Midbrain (tissue), 1 donor: ENCODE measurements around the gene LRRC23.

Experiments
- DNase-seq: peaks from one replicate; lab custom pipeline; 2025; lab: John Stamatoyannopoulos, UW

The LRRC23 gene

GRCh38 chr12:6957151-6957701 lies 52.6 kb downstream of the LRRC23 start:
- no peak for DNase-seq

GRCh38 chr12:6957741-6958608 lies 53.4 kb downstream of the LRRC23 start:
- no peak for DNase-seq

DNA sequence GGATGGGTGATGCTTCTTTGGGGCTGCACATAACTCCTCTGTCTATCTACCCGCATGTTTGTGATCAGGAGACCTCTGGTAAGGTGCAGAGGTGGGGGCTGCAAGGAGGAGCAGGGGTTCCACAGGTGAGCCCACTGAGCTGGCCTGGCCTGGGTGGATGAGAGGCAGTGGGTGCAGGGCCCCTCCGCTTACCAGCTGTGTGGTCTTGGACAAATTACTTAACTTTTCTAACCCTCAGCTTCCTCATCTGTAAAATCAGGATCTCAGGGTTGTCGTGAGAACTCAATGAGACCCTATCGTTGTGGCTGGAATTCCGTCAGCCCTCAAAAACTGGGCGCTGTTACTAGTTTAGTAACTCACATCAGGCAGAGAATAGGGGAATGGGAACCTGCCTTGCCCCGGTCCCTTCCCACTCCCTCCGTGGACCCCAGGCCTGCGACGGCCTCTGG lies 54.0 kb downstream of the LRRC23 start:
- no peak for DNase-seq

- peak; percentile 34 for DNase-seq
Measured at GRCh38 chr12:6959058-6959804, 54.6 kb downstream of the LRRC23 start.

DNA sequence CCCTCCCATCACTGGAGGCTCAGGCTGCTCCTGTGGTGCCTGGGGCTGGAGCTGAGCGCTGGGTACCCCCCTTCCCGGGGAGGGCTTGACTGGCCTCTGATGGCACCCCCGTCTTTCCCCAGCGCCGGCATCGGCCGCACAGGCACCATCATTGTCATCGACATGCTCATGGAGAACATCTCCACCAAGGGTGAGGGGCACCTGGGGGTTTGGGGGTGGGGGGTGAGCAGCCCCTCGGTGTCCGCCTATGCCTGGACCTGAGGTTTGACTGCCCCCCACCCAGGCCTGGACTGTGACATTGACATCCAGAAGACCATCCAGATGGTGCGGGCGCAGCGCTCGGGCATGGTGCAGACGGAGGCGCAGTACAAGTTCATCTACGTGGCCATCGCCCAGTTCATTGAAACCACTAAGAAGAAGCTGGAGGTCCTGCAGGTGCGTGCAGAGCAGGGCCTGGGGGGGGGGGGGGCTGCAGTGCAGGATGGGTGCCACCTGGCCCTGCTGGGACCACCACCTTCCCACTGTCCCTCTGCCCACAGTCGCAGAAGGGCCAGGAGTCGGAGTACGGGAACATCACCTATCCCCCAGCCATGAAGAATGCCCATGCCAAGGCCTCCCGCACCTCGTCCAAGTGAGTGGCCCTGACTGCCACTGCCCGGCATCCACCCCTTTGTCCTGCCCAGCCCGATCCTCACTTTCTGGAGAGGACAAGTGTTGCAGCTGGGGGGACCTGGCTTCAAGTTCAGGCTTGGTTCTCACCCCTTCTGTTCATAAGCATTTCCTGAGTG lies 55.4 kb downstream of the LRRC23 start:
- no peak for DNase-seq

- DNase-seq, result no peak
Measured at GRCh38 chr12:6960593-6961277, 56.1 kb downstream of the LRRC23 start.

GRCh38 chr12:6961278-6961694 lies 56.7 kb downstream of the LRRC23 start:
- DNase-seq, result no peak

DNA sequence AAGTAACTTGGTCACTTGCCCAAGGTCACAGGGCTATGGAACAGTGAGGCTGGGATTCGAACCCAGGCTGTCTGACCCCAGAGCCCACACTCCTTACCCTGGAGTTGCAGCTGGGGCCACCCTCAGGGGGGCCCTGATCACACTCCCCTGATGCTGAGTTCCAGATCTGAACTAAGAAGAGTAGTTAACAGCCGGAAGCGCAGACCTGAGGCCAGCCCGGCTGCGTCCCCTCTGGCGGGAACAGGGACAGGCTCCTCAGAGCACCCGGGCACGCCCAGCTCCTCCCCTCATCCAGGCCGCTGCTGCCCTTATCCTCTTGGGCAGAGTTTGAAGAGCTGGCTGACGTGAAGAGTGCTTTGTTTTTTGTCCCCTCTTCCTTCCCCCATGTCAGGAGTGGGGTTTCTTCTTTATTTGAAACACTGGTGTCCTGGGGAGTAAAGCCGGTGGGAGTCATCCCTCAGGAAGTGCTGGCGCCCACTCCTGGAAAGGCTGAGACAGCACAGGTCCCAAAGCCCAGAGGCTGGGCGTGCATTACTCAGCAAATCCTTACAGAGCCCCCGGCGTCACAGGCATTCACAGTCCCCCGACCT lies 57.2 kb downstream of the LRRC23 start:
- DNase-seq, result peak; percentile 27

GRCh38 chr12:6962285-6963015 lies 57.8 kb downstream of the LRRC23 start:
- DNase-seq, result no peak

GRCh38 chr12:6963016-6963731 lies 58.6 kb downstream of the LRRC23 start:
- DNase-seq, result no peak
